GM12878 (cell line): ENCODE results near the gene POLR3E. TPM values are rescaled to one million over a fixed set of nuclear protein-coding genes. Genes with fewer than 3 reads are reported as not detected.

Source experiments
- ATAC-seq: fragments of 200-7000 bp; cut with Tn5 transposase; 3 replicates; pipeline ENCODE4 v1.9.1; 2020; ENCODE audit warnings: mild to moderate bottlenecking, moderate library complexity
- BruUV-seq: library from RNA; stranded (reverse); fragments of 400-500 nt; replicated peaks from 2 replicates; lab custom pipeline; 2021; lab: Mats Ljungman, UMichigan
- CTCF ChIA-PET: fragments of 300-600 bp; sonication (Branson Sonifier 250); formaldehyde crosslinking; extraction: SDS; loops from one replicate; lab custom pipeline; 2021; ENCODE audit warnings: inconsistent platforms; lab: Yijun Ruan, JAX
- POLR2A ChIA-PET: fragments of 350-600 bp; formaldehyde crosslinking; extraction: SDS; loops from one replicate; lab custom pipeline; 2021; ENCODE audit warnings: inconsistent platforms; lab: Charles Lee
- RAD21 ChIA-PET: fragments of 300-600 bp; sonication (Branson Sonifier 250); formaldehyde crosslinking; loops from one replicate; lab custom pipeline; 2023; ENCODE audit warnings: antibody characterized with exemption; ENCODE audit not compliant: unreplicated experiment; lab: Charles Lee
- SMC1A ChIA-PET: fragments of 300-600 bp; sonication (Branson Sonifier 250); formaldehyde crosslinking; loops from one replicate; lab custom pipeline; 2023; ENCODE audit not compliant: unreplicated experiment, uncharacterized antibody; lab: Charles Lee
- DNase-seq: peaks from one replicate; pipeline ENCODE4 v3.0.0-alpha.2; 2011; ENCODE audit warnings: low read depth, low spot score
- FAIRE-seq: peaks from 3 replicates; lab custom pipeline; 2011; peaks lifted over from hg19 to GRCh38; lab: Jason Lieb, UNC
- H2AFZ ChIP-seq: 2 replicates; pipeline ENCODE4 v1.6.0; 2011; ENCODE audit warnings: low read depth, low read length, control low read depth; ENCODE audit not compliant: control insufficient read depth
- H3K27ac ChIP-seq: 2 replicates; pipeline ENCODE4 v1.5.1; 2011; ENCODE audit warnings: control low read depth; ENCODE audit not compliant: control insufficient read depth, insufficient read depth
- H3K27me3 ChIP-seq, 2 experiments: replicated peaks in 1 of 2; 2 replicates each; pipeline versions ENCODE4 v1.6.0 to v1.6.1; 2011; ENCODE audit warnings: low read length in 1 of 2; ENCODE audit not compliant: control insufficient read depth in 2 of 2, insufficient read depth in 2 of 2
- H3K36me3 ChIP-seq, 2 experiments: 2 replicates each; pipeline ENCODE4 v1.5.1; 2011; ENCODE audit warnings: low read length in 1 of 2; ENCODE audit not compliant: control insufficient read depth in 2 of 2, insufficient read depth in 2 of 2
- H3K4me1 ChIP-seq: 2 replicates; pipeline ENCODE4 v1.6.1; 2011; ENCODE audit warnings: mild to moderate bottlenecking, low read length, moderate library complexity, mixed read lengths; ENCODE audit not compliant: control insufficient read depth, insufficient read depth
- H3K4me2 ChIP-seq: 2 replicates; pipeline ENCODE4 v1.6.0; 2011; ENCODE audit warnings: control low read depth; ENCODE audit not compliant: control insufficient read depth, insufficient read depth
- H3K4me3 ChIP-seq: fragments of 200-600 bp; sonication (generic); 2 replicates; pipeline ENCODE4 v1.5.1; 2016
- H3K79me2 ChIP-seq: 2 replicates; pipeline ENCODE4 v1.6.0; 2011; ENCODE audit warnings: low read length; ENCODE audit not compliant: control insufficient read depth, insufficient read depth
- H3K9ac ChIP-seq: 2 replicates; pipeline ENCODE4 v1.8.0; 2011; ENCODE audit warnings: low read length, control low read depth, mixed read lengths; ENCODE audit not compliant: control insufficient read depth, insufficient read depth
- H3K9me3 ChIP-seq: replicated peaks from 3 replicates; pipeline ENCODE4 v1.5.1; 2011; ENCODE audit warnings: mild to moderate bottlenecking, low read length; ENCODE audit not compliant: control insufficient read depth, insufficient read depth
- H4K20me1 ChIP-seq: 2 replicates; pipeline ENCODE4 v1.6.0; 2011; ENCODE audit not compliant: control insufficient read depth, insufficient read depth
- CEBPZ ChIP-seq: fragments of 150-350 bp; IDR thresholded peaks from 2 replicates; pipeline ENCODE4 v1.6.1; 2016; ENCODE audit warnings: low read depth, low read length
- CREM ChIP-seq: IDR thresholded peaks from 2 replicates; pipeline ENCODE4 v1.6.1; 2014; ENCODE audit warnings: antibody characterized with exemption, low read depth
- CUX1 ChIP-seq: IDR thresholded peaks from 2 replicates; pipeline ENCODE4 v1.6.1; 2012; ENCODE audit warnings: improper control_type of control experiment, low read depth, low read length; ENCODE audit not compliant: insufficient replicate concordance
- DPF2 ChIP-seq: fragments of 450-650 bp; IDR thresholded peaks from 2 replicates; pipeline ENCODE4 v1.6.1; 2017; ENCODE audit warnings: mild to moderate bottlenecking
- HDGF ChIP-seq: fragments of 450-650 bp; IDR thresholded peaks from 2 replicates; pipeline ENCODE4 v1.6.1; 2016; ENCODE audit warnings: antibody characterized with exemption
- IKZF2 ChIP-seq, 2 experiments: fragments of 450-650 bp; IDR thresholded peaks; 2 replicates each; pipeline ENCODE4 v1.6.1; 2017; ENCODE audit warnings: mild to moderate bottlenecking in 2 of 2, moderate library complexity in 2 of 2
- MTA2 ChIP-seq: fragments of 450-650 bp; IDR thresholded peaks from 2 replicates; pipeline ENCODE4 v1.6.1; 2016; ENCODE audit warnings: low read depth, mild to moderate bottlenecking, moderate library complexity
- POLR2AphosphoS5 ChIP-seq: IDR thresholded peaks from 2 replicates; pipeline ENCODE4 v1.6.1; 2011; ENCODE audit warnings: mild to moderate bottlenecking, low read length, inconsistent platforms
- RBBP5 ChIP-seq: fragments of 200-600 bp; sonication (generic); conservative IDR thresholded peaks from 2 replicates; pipeline ENCODE4 v1.6.1; 2016
- SIX5 ChIP-seq: IDR thresholded peaks from 2 replicates; pipeline ENCODE4 v1.6.1; 2011; ENCODE audit warnings: mild to moderate bottlenecking, low read depth, low read length, moderate library complexity; ENCODE audit not compliant: severe bottlenecking
- WRNIP1 ChIP-seq: IDR thresholded peaks from 2 replicates; pipeline ENCODE4 v1.6.1; 2011; ENCODE audit warnings: low read depth, low read length, improper control_type of control experiment, borderline replicate concordance
- YBX1 ChIP-seq: fragments of 450-650 bp; IDR thresholded peaks from 2 replicates; pipeline ENCODE4 v1.6.1; 2016; ENCODE audit warnings: antibody characterized with exemption
- ZNF687 ChIP-seq: fragments of 450-650 bp; IDR thresholded peaks from 2 replicates; pipeline ENCODE4 v1.6.1; 2017; ENCODE audit warnings: mild to moderate bottlenecking, moderate library complexity
- ZSCAN29 ChIP-seq: fragments of 450-650 bp; IDR thresholded peaks from 2 replicates; pipeline ENCODE4 v1.6.1; 2017; ENCODE audit warnings: mild to moderate bottlenecking, moderate library complexity
- WGBS: methylation state at CpG from one replicate; pipeline ENCODE4 v1.1.6; 2016; ENCODE audit warnings: low lambda C conversion rate; ENCODE audit not compliant: insufficient replicate concordance, insufficient coverage; ENCODE audit errors: missing lambda C conversion rate; 5-methylcytosine and 5-hydroxymethylcytosine counted together
- in situ Hi-C: fragments of 300-500 bp; cut with MboI; formaldehyde crosslinking; loops from 9 replicates; pipeline ENCODE4 v1.14.3; 2018; ENCODE audit warnings: mixed read lengths
- intact Hi-C: fragments of 100-400 bp; cut with micrococcal nuclease; formaldehyde crosslinking; loops from one replicate; pipeline ENCODE4 v1.14.2; 2022; ENCODE audit not compliant: unreplicated experiment
- polyA plus RNA-seq, 11 experiments: library from polyadenylated mRNA; depleted of rRNA in 4 of 11; unstranded in 6 of 11; stranded (reverse) in 5 of 11; fragments of >200 nt; fragmentation: Nextera tagmentation in 4 of 11; fragmentation: Illumina TruSeq in 1 of 11; extraction: Ambion mirVana in 4 of 11; extraction: Trizol in 1 of 11; gene quantifications; 1 replicate in 1 of 11; 2 replicates in 10 of 11; pipeline versions ENCODE4 v1.2.1 to v1.2.3, GENCODE V29; 2011 to 2016; ENCODE audit warnings: inconsistent platforms in 2 of 11, missing spikeins in 2 of 11, low read depth in 1 of 11
- total RNA-seq, 4 experiments: library from RNA; depleted of rRNA in 3 of 4; stranded (reverse); fragments of >200 nt in 3 of 4; fragmentation: Illumina TruSeq in 1 of 4; extraction: Trizol in 1 of 4; gene quantifications; 2 replicates each; pipeline versions ENCODE4 v1.2.1 to v1.2.3, GENCODE V29; 2013 to 2021

Gene POLR3E
- total and polyA plus RNA-seq, 10 of the 15 experiments (the other 5 are each of a cell fraction or from before 2014, with no cell fraction given) = 11.1 to 79.5 (median 39.7) TPM

GRCh38 chr16:22380529-22380928 is 83.3 kb downstream of the POLR3E start:
- no peaks in the 10 kb centered on the region for H3K27me3 ChIP-seq
- no peak for ATAC-seq
- TF ChIP-seq MTA2 (no peak), WRNIP1 (no peak), YBX1 (no peak), RBBP5 (no peak), ZNF687 (no peak), HDGF (no peak), POLR2AphosphoS5 (no peak), CEBPZ (no peak), DPF2 (no peak), CUX1 (no peak), IKZF2 (IDR thresholded peaks at IDR 0.05) (no peak), SIX5 (no peak), ZSCAN29 (no peak), CREM (no peak)
- TF ChIP-seq, all 136 proteins: peak for 0
- no peak overlapping the region for H3K4me3 ChIP-seq
- CTCF ChIA-PET = no interaction called here
- no peaks in the 10 kb centered on the region for H3K79me2 ChIP-seq
- FAIRE-seq (no peak), DNase-seq (no peak)
- in situ Hi-C loops (no loop called here), intact Hi-C loops (no loop called here)
- SMC1A ChIA-PET = no interaction called here
- no TSS peak for BruUV-seq
- H2AFZ ChIP-seq = no peak overlapping the region
- no peaks in the 10 kb centered on the region for H3K4me1 ChIP-seq
- WGBS = 95% methylated on average over 1 of the region's 1 CpG
- RAD21 ChIA-PET = no interaction called here
- no peak overlapping the region for H3K27ac ChIP-seq
- no peak overlapping the region for H3K4me2 ChIP-seq
- no peaks in the 10 kb centered on the region for H4K20me1 ChIP-seq
- POLR2A ChIA-PET = interaction anchor here (1.1 kb wide), 1 partner anchor 27 kb away, joined by 3 read pairs; no protein-coding TSS in a partner anchor
- no peaks in the 10 kb centered on the region for H3K36me3 ChIP-seq
- H3K9ac ChIP-seq = no peak overlapping the region
- no peaks in the 10 kb centered on the region for H3K9me3 ChIP-seq
